Measurements from ENCODE around the gene TXNL4A. TPM values are rescaled to one million over a fixed set of nuclear protein-coding genes. Genes with fewer than 3 reads are reported as not detected.

Gene TXNL4A
- total and polyA plus RNA-seq, 12 donors, result 63.3 to 144 (median 91.6) TPM

DNA sequence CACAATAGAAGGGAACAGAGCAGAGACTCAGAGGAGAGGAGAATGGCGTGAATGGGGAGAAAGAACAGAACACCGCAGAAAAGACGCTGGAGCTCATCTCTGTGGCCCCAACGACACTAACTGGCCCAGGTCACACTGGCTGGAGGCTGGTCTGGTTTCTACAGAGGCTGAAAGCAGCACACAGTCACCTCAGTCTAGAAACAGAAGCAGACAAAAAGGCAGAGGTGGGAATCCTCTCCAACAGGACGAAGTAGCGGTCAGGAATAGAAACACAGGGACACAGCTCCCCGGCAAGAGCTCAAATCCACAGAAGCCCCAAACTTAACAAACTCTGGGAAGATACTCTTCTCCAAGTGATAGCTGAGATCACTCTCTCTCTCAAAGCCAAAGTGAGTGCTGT, 46.2 kb downstream of the TXNL4A start:
- ATAC-seq, result no peak
- H3K36me3 ChIP-seq, result peaks cover 0 to 73% (median 18%) of the 10 kb centered on the region in 9 donors
- no peak overlapping the region for H3K4me3 ChIP-seq
- no peak for DNase-seq
- TF ChIP-seq, protein P1, sequence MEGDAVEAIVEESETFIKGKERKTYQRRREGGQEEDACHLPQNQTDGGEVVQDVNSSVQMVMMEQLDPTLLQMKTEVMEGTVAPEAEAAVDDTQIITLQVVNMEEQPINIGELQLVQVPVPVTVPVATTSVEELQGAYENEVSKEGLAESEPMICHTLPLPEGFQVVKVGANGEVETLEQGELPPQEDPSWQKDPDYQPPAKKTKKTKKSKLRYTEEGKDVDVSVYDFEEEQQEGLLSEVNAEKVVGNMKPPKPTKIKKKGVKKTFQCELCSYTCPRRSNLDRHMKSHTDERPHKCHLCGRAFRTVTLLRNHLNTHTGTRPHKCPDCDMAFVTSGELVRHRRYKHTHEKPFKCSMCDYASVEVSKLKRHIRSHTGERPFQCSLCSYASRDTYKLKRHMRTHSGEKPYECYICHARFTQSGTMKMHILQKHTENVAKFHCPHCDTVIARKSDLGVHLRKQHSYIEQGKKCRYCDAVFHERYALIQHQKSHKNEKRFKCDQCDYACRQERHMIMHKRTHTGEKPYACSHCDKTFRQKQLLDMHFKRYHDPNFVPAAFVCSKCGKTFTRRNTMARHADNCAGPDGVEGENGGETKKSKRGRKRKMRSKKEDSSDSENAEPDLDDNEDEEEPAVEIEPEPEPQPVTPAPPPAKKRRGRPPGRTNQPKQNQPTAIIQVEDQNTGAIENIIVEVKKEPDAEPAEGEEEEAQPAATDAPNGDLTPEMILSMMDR (IDR thresholded peaks at IDR 0.05), result no peak
- peaks cover 8 to 76% (median 31%) of the 10 kb centered on the region in 9 donors for H3K4me1 ChIP-seq
- no peak overlapping the region for H3K27ac ChIP-seq
- WGBS, 2 donors, result 80 to 83% methylated on average over 7 of the region's 7 CpGs
- no peaks in the 10 kb centered on the region for H3K9me3 ChIP-seq
- no peaks in the 10 kb centered on the region for H3K27me3 ChIP-seq
- intact Hi-C loops (cut with DNase I), result loop anchor here in 1 of 10 donors (10.0 kb wide), 1 partner anchor 93 kb away; the partner anchor contains the start of gene RBFA

DNA sequence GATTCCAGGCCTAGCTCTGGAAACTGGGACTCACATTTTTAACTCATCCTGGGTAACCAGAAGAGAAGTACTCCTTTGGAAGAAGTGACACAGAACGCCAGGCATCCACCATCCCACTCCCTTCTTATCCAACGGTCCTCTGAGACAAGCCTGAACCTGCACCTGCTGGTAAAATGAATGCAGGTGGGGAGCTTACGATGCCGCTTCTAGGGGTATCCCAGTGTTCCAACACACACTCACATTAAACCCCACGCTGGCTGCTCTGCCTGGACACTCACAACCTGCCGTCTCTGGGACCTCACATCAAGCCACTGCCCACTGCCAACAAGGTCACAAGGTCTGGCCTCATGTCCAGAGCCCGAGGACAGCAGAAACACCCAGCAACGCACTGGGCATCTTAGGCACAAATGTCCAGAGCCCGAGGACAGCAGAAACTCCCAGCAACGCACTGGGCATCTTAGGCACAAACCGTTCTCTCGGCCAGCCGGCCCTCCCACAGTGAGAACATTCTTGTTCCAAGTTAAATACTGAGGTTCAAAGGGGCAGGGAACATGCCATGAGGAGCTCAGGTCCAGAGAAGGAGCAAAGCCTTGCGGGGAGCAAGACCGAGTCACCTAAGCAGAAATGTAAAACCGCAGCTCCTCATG, 46.8 kb downstream of the TXNL4A start:
- Histone ChIP-seq H3K4me1 (peaks cover 8 to 70% (median 24%) of the 10 kb centered on the region in 9 donors), H3K27me3 (no peaks in the 10 kb centered on the region), H3K9me3 (no peaks in the 10 kb centered on the region), H3K27ac (no peak overlapping the region), H3K4me3 (no peak overlapping the region), H3K36me3 (peaks cover 0 to 69% (median 14%) of the 10 kb centered on the region in 9 donors)
- 88 to 93% methylated on average over 16 of the region's 16 CpGs for WGBS, 2 donors
- no peak for DNase-seq
- intact Hi-C loops (cut with DNase I), result loop anchor here in 1 of 10 donors (10.0 kb wide), 1 partner anchor 93 kb away; the partner anchor contains the start of gene RBFA
- TF ChIP-seq, protein P1 (IDR thresholded peaks at IDR 0.05), result no peak
- no peak for ATAC-seq

DNA sequence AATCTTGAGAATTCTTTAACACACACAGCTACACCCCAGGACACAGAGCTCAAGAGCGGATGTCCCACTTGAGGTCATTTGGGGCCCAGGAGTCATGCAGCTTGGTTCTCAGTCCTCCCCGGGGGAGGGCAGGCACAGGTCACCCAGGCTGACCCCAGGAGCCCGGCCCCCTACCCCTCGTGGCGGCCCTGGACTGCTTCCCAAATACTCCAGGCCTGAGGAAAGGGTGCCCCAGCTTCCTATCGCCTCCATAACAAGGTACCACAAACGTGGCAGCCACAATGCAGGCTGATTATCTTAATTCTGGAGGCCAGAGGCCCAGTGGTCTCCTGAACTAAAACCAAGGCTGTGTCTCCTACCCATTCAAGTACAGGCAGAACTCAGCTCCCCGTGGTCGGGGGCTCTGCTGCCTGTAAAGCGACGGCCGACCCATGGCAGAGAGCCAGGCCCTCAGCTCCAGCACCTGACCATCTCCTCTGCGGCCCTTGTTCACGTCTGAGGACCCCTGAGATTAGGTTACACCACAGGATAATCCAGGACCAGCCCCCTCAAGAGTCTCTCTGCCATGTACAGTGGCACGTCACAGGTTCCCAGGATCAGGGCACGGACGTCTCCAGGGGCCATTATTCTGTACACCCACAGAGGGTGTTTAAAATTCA, 47.4 kb downstream of the TXNL4A start:
- peaks cover 8 to 63% (median 20%) of the 10 kb centered on the region in 9 donors for H3K4me1 ChIP-seq
- 82 to 89% methylated on average over 17 of the region's 17 CpGs for WGBS, 2 donors
- peaks cover 0 to 3% (median 0%) of the 10 kb centered on the region in 11 donors for H3K9me3 ChIP-seq
- no peak overlapping the region for H3K27ac ChIP-seq
- intact Hi-C loops (cut with DNase I), result loop anchor here in 1 of 10 donors (10.0 kb wide), 1 partner anchor 94 kb away; the partner anchor contains the start of gene RBFA
- TF ChIP-seq, protein P1 (IDR thresholded peaks at IDR 0.05), result no peak
- no peaks in the 10 kb centered on the region for H3K27me3 ChIP-seq
- peaks cover 0 to 71% (median 14%) of the 10 kb centered on the region in 9 donors for H3K36me3 ChIP-seq
- no peak overlapping the region for H3K4me3 ChIP-seq
- ATAC-seq (no peak), DNase-seq (no peak)

DNA sequence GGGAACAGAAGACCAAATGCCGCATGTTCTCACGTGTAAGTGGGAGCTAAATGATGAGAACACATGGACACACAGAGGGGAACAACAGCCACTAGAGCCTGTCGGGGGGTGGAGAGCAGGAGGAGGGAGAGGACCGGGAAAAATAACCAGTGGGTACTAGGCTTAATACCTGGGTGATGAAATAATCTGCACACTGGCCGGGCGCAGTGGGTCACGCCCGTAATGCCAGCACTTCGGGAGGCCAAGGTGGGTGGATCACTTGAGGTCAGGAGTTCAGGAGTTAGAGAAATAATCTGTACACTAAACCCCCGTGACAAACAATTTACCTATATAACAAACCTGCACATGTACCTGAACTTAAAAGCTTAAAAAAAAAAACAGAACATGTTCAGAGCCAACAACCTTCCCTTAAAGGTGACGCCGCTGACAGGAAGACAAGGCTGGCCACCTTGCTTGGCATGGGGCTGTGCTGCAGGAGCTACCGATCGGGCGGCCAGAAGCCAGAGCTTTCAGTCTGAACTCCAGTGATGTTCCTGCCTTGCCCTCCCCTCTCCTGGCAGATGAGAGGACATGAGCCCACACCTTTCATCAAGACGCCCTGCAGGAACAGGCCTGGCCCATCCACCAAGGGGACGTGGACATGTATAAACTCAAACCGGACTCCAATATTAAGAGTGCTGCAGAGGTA, 48.1 kb downstream of the TXNL4A start:
- Histone ChIP-seq H3K9me3 (peaks cover 0 to 10% (median 0%) of the 10 kb centered on the region in 11 donors), H3K4me3 (no peak overlapping the region), H3K4me1 (peaks cover 8 to 57% (median 18%) of the 10 kb centered on the region in 9 donors), H3K27ac (no peak overlapping the region), H3K27me3 (no peaks in the 10 kb centered on the region), H3K36me3 (peaks cover 0 to 77% (median 14%) of the 10 kb centered on the region in 9 donors)
- WGBS, 2 donors, result 96 to 98% methylated on average over 18 of the region's 18 CpGs
- no peak for DNase-seq
- ATAC-seq, result no peak
- intact Hi-C loops (cut with DNase I), result loop anchor here in 1 of 10 donors (10.0 kb wide), 1 partner anchor 95 kb away; the partner anchor contains the start of gene RBFA
- TF ChIP-seq, protein P1 (IDR thresholded peaks at IDR 0.05), result no peak

Data from heart right ventricle (tissue), 16 donors.